ENCODE measurements around the gene RWDD2A.

Gene RWDD2A

GRCh38 chr6:83216806-83217205 lies 23.6 kb downstream of the RWDD2A start:
- H3K9me3 ChIP-seq (ENCODE audit: control insufficient read depth, insufficient read depth, low read length), result no peaks in the 10 kb centered on the region
- TF ChIP-seq EZH2phosphoT487 (IDR thresholded peaks at IDR 0.05; ENCODE audit: borderline replicate concordance, low read length) (no peak), CTCF (IDR thresholded peaks at IDR 0.05; ENCODE audit: low read depth, low read length, poor library complexity, severe bottlenecking) (no peak)
- H3K4me1 ChIP-seq (ENCODE audit: control insufficient read depth, low read length), result no peaks in the 10 kb centered on the region
- H3F3A ChIP-seq (ENCODE audit: control insufficient read depth, insufficient read depth), result no peaks in the 10 kb centered on the region
- H3K4me3 ChIP-seq (ENCODE audit: low read length), result no peak overlapping the region
- H3K27ac ChIP-seq (ENCODE audit: low read depth, low read length), result no peak overlapping the region
- H3K36me3 ChIP-seq (ENCODE audit: control insufficient read depth, low read length), result no peaks in the 10 kb centered on the region
- H3K79me2 ChIP-seq (ENCODE audit: control insufficient read depth, low read length), result no peaks in the 10 kb centered on the region
- H3K27me3 ChIP-seq (ENCODE audit: control insufficient read depth, low read length), result peaks cover 4% of the 10 kb centered on the region
- no peaks in the 10 kb centered on the region for H3K9me2 ChIP-seq (replicated peaks; ENCODE audit: control insufficient read depth, low read length)
- H3K4me2 ChIP-seq (ENCODE audit: low read length), result no peak overlapping the region
- no peaks in the 10 kb centered on the region for H4K20me1 ChIP-seq (ENCODE audit: control insufficient read depth, insufficient read depth, low read depth, low read length)

GRCh38 chr6:83218646-83219045 lies 25.5 kb downstream of the RWDD2A start:
- Histone ChIP-seq H3K4me3 (ENCODE audit: low read length) (no peak overlapping the region), H3K9me3 (ENCODE audit: control insufficient read depth, insufficient read depth, low read length) (no peaks in the 10 kb centered on the region), H3K4me1 (ENCODE audit: control insufficient read depth, low read length) (no peaks in the 10 kb centered on the region), H3K27me3 (ENCODE audit: control insufficient read depth, low read length) (0 out of 2 replicates have a peak, but pooled peaks cover 7% of the 10 kb centered on the region), H3K36me3 (ENCODE audit: control insufficient read depth, low read length) (no peaks in the 10 kb centered on the region), H3K4me2 (ENCODE audit: low read length) (no peak overlapping the region), H3K79me2 (ENCODE audit: control insufficient read depth, low read length) (no peaks in the 10 kb centered on the region), H3K9me2 (replicated peaks; ENCODE audit: control insufficient read depth, low read length) (no peaks in the 10 kb centered on the region), H3F3A (ENCODE audit: control insufficient read depth, insufficient read depth) (no peaks in the 10 kb centered on the region), H4K20me1 (ENCODE audit: control insufficient read depth, insufficient read depth, low read depth, low read length) (no peaks in the 10 kb centered on the region), H3K27ac (ENCODE audit: low read depth, low read length) (no peak overlapping the region)
- TF ChIP-seq EZH2phosphoT487 (IDR thresholded peaks at IDR 0.05; ENCODE audit: borderline replicate concordance, low read length) (no peak), CTCF (IDR thresholded peaks at IDR 0.05; ENCODE audit: low read depth, low read length, poor library complexity, severe bottlenecking) (no peak)

- TF ChIP-seq CTCF (IDR thresholded peaks at IDR 0.05; ENCODE audit: low read depth, low read length, poor library complexity, severe bottlenecking) (no peak), EZH2phosphoT487 (IDR thresholded peaks at IDR 0.05; ENCODE audit: borderline replicate concordance, low read length) (no peak)
- H3K79me2 ChIP-seq (ENCODE audit: control insufficient read depth, low read length), result no peaks in the 10 kb centered on the region
- H3K4me1 ChIP-seq (ENCODE audit: control insufficient read depth, low read length), result no peaks in the 10 kb centered on the region
- H3K4me2 ChIP-seq (ENCODE audit: low read length), result no peak overlapping the region
- H3K9me2 ChIP-seq (replicated peaks; ENCODE audit: control insufficient read depth, low read length), result no peaks in the 10 kb centered on the region
- H3K4me3 ChIP-seq (ENCODE audit: low read length), result no peak overlapping the region
- H3K27ac ChIP-seq (ENCODE audit: low read depth, low read length), result no peak overlapping the region
- no peaks in the 10 kb centered on the region for H4K20me1 ChIP-seq (ENCODE audit: control insufficient read depth, insufficient read depth, low read depth, low read length)
- H3F3A ChIP-seq (ENCODE audit: control insufficient read depth, insufficient read depth), result no peaks in the 10 kb centered on the region
- 0 out of 2 replicates have a peak, but pooled peaks cover 7% of the 10 kb centered on the region for H3K27me3 ChIP-seq (ENCODE audit: control insufficient read depth, low read length)
- H3K36me3 ChIP-seq (ENCODE audit: control insufficient read depth, low read length), result no peaks in the 10 kb centered on the region
- H3K9me3 ChIP-seq (ENCODE audit: control insufficient read depth, insufficient read depth, low read length), result no peaks in the 10 kb centered on the region
Measured at GRCh38 chr6:83220121-83220520, 27.0 kb downstream of the RWDD2A start.

Measured in DOHH2 (cell line).